H9 (cell line): ENCODE measurements around the gene OGFOD2. TPM values are rescaled to one million over a fixed set of nuclear protein-coding genes. Genes with fewer than 3 reads are reported as not detected.

ENCODE experiments used
- DNase-seq: peaks from one replicate; pipeline ENCODE4 v3.0.0-alpha.2; 2017
- H2AFZ ChIP-seq: one replicate; pipeline ENCODE4 v1.6.1; 2013; ENCODE audit warnings: mild to moderate bottlenecking, low read length, control low read depth, moderate library complexity
- H2AK5ac ChIP-seq: 2 replicates; pipeline ENCODE4 v1.6.1; 2013; ENCODE audit warnings: low read length, control low read depth, mixed read lengths; ENCODE audit not compliant: insufficient read length
- H2BK120ac ChIP-seq: one replicate; pipeline ENCODE4 v1.6.1; 2013; ENCODE audit warnings: low read depth, mild to moderate bottlenecking, low read length, control low read depth, inconsistent platforms; ENCODE audit not compliant: poor library complexity, severe bottlenecking
- H2BK12ac ChIP-seq: 2 replicates; pipeline ENCODE4 v1.6.1; 2013; ENCODE audit warnings: low read length, control low read depth, mixed read lengths, low read depth; ENCODE audit not compliant: insufficient read length
- H2BK15ac ChIP-seq: 2 replicates; pipeline ENCODE4 v1.6.1; 2013; ENCODE audit warnings: low read depth, low read length, control low read depth
- H2BK20ac ChIP-seq: one replicate; pipeline ENCODE4 v1.6.1; 2013; ENCODE audit warnings: low read depth, mild to moderate bottlenecking, low read length, control low read depth, inconsistent platforms; ENCODE audit not compliant: poor library complexity, severe bottlenecking
- H2BK5ac ChIP-seq: 2 replicates; pipeline ENCODE4 v1.6.1; 2013; ENCODE audit warnings: low read length, control low read depth, mixed read lengths; ENCODE audit not compliant: insufficient read length
- H3K14ac ChIP-seq: 2 replicates; pipeline ENCODE4 v1.6.1; 2013; ENCODE audit warnings: low read length, control low read depth; ENCODE audit not compliant: insufficient read depth
- H3K18ac ChIP-seq: 2 replicates; pipeline ENCODE4 v1.6.1; 2013; ENCODE audit warnings: low read depth, mild to moderate bottlenecking, mixed read lengths, low read length, control low read depth; ENCODE audit not compliant: insufficient read length
- H3K23ac ChIP-seq: 2 replicates; pipeline ENCODE4 v1.6.1; 2013; ENCODE audit warnings: low read length, control low read depth, mixed read lengths, low read depth; ENCODE audit not compliant: insufficient read length
- H3K23me2 ChIP-seq: 2 replicates; pipeline ENCODE4 v1.6.1; 2013; ENCODE audit warnings: low read depth, mild to moderate bottlenecking, mixed read lengths, low read length, control low read depth; ENCODE audit not compliant: insufficient read length, poor library complexity, severe bottlenecking
- H3K27ac ChIP-seq: 2 replicates; pipeline ENCODE4 v1.5.1; 2013; ENCODE audit warnings: low read length, control low read depth, mixed read lengths, low read depth; ENCODE audit not compliant: insufficient read length
- H3K27me3 ChIP-seq: 2 replicates; pipeline ENCODE4 v1.6.1; 2013; ENCODE audit warnings: low read length, control low read depth, inconsistent platforms; ENCODE audit not compliant: insufficient read depth
- H3K4ac ChIP-seq: 2 replicates; pipeline ENCODE4 v1.6.1; 2013; ENCODE audit warnings: low read depth, mild to moderate bottlenecking, control low read depth, inconsistent platforms, low read length, moderate library complexity
- H3K4me1 ChIP-seq: 2 replicates; pipeline ENCODE4 v1.6.1; 2013; ENCODE audit warnings: low read length, control low read depth, inconsistent platforms; ENCODE audit not compliant: insufficient read depth
- H3K4me2 ChIP-seq: 2 replicates; pipeline ENCODE4 v1.6.1; 2013; ENCODE audit warnings: low read length, control low read depth, mixed read lengths; ENCODE audit not compliant: insufficient read length, insufficient read depth
- H3K56ac ChIP-seq: 2 replicates; pipeline ENCODE4 v1.6.1; 2013; ENCODE audit warnings: low read depth, mild to moderate bottlenecking, mixed read lengths, low read length, control low read depth; ENCODE audit not compliant: insufficient read length
- H3K79me1 ChIP-seq: 2 replicates; pipeline ENCODE4 v1.6.1; 2013; ENCODE audit warnings: low read depth, mild to moderate bottlenecking, moderate library complexity, low read length, control low read depth, inconsistent platforms; ENCODE audit not compliant: insufficient read depth, poor library complexity, severe bottlenecking
- H3K79me2 ChIP-seq: 2 replicates; pipeline ENCODE4 v1.6.1; 2013; ENCODE audit warnings: low read length, control low read depth, inconsistent platforms; ENCODE audit not compliant: insufficient read depth
- H3K9ac ChIP-seq: 2 replicates; pipeline ENCODE4 v1.6.1; 2013; ENCODE audit warnings: low read length, control low read depth, mixed read lengths; ENCODE audit not compliant: insufficient read length; ENCODE audit errors: extremely low read depth
- H3K9me3 ChIP-seq: one replicate; pipeline ENCODE4 v1.6.1; 2013; ENCODE audit warnings: low read depth, low read length, inconsistent platforms; ENCODE audit not compliant: control insufficient read depth
- H3T11ph ChIP-seq: one replicate; pipeline ENCODE4 v1.6.1; 2013; ENCODE audit warnings: mild to moderate bottlenecking, low read length, control low read depth, inconsistent platforms
- H4K20me1 ChIP-seq: one replicate; pipeline ENCODE4 v1.6.1; 2013; ENCODE audit not compliant: control insufficient read depth, insufficient read length, insufficient read depth
- H4K5ac ChIP-seq: 2 replicates; pipeline ENCODE4 v1.6.1; 2013; ENCODE audit warnings: low read depth, mild to moderate bottlenecking, mixed read lengths, low read length, control low read depth; ENCODE audit not compliant: insufficient read length
- H4K8ac ChIP-seq: replicated peaks from 2 replicates; pipeline ENCODE4 v1.6.1; 2013; ENCODE audit warnings: low read length, control low read depth, mixed read lengths, low read depth; ENCODE audit not compliant: insufficient read length
- H4K91ac ChIP-seq: 2 replicates; pipeline ENCODE4 v1.6.1; 2013; ENCODE audit warnings: low read depth, mild to moderate bottlenecking, moderate library complexity, mixed read lengths, low read length, control low read depth; ENCODE audit not compliant: insufficient read length
- H3K27ac Mint-ChIP-seq, 3 experiments: 2 replicates in 2 of 3; 3 replicates in 1 of 3; pipeline ENCODE4 v1.8.0; 2020 to 2021; ENCODE audit warnings: mixed read lengths in 3 of 3, mild to moderate bottlenecking in 1 of 3, moderate library complexity in 1 of 3
- H3K27me3 Mint-ChIP-seq: 2 replicates; pipeline ENCODE4 v1.8.0; 2021; ENCODE audit warnings: low read depth, mild to moderate bottlenecking, moderate library complexity, mixed read lengths
- H3K36me3 Mint-ChIP-seq, 3 experiments: 2 replicates in 2 of 3; 3 replicates in 1 of 3; pipeline ENCODE4 v1.8.0; 2020 to 2021; ENCODE audit warnings: low read depth in 3 of 3, mixed read lengths in 3 of 3; ENCODE audit not compliant: insufficient read depth in 1 of 3
- H3K4me1 Mint-ChIP-seq, 2 experiments: 2 replicates each; pipeline ENCODE4 v1.8.0; 2020; ENCODE audit warnings: mixed read lengths in 2 of 2
- H3K4me3 Mint-ChIP-seq, 2 experiments: 2 replicates in 1 of 2; 3 replicates in 1 of 2; pipeline ENCODE4 v1.8.0; 2020 to 2021; ENCODE audit warnings: mild to moderate bottlenecking in 2 of 2, mixed read lengths in 2 of 2, moderate library complexity in 1 of 2
- H3K9me3 Mint-ChIP-seq, 2 experiments: 2 replicates in 1 of 2; 3 replicates in 1 of 2; pipeline ENCODE4 v1.8.0; 2020; ENCODE audit warnings: mild to moderate bottlenecking in 2 of 2, mixed read lengths in 2 of 2, moderate library complexity in 1 of 2
- WGBS: extraction: QIAGEN DNeasy Blood & Tissue Kit; methylation state at CpG from one replicate; pipeline ENCODE4 v1.1.7; 2013; ENCODE audit warnings: missing lambda C conversion rate, low lambda C conversion rate, mixed read lengths; ENCODE audit not compliant: insufficient read length; ENCODE audit errors: extremely low coverage; 5-methylcytosine and 5-hydroxymethylcytosine counted together
- total RNA-seq: library from RNA; stranded (reverse); gene quantifications from 2 replicates; pipeline ENCODE4 v1.2.1, GENCODE V29; 2021
- TF ChIP-seq, protein P1 (sequence below): fragments of 200-600 bp; sonication (generic); conservative IDR thresholded peaks from 3 replicates; pipeline ENCODE4 v1.8.0; 2021; ENCODE audit warnings: antibody characterized with exemption, mild to moderate bottlenecking

The OGFOD2 gene
- total RNA-seq, 1 experiment from 2014 or later = 14.7 TPM

DNA sequence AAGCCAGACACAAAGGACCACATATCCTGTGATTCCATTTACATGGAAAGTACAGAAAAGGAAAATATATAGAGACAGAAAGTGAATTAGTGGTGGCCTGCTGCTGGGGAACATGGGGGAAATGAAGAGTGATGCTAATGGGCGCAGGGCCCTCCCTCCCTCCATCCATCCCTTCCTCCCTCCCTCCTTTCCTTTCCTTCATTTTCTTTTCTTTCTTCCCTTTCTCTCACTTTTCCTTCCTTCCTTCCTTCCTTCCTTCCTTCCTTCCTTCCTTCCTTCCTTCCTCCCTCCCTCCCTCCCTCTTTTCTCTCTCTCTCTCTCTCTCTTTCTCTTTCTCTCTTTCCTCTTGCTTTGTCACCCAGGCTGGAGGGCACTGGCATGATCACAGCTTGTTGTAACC lies 42.7 kb downstream of the OGFOD2 start:
- Histone ChIP-seq H2AK5ac (no peak overlapping the region), H3K27me3 (no peaks in the 10 kb centered on the region), H3K4me1 (no peaks in the 10 kb centered on the region), H3K56ac (no peak overlapping the region), H3K9me3 (no peaks in the 10 kb centered on the region), H3K4me2 (no peak overlapping the region), H3K9ac (no peak overlapping the region), H2BK120ac (no peak overlapping the region), H3T11ph (no peak overlapping the region), H2BK5ac (no peak overlapping the region), H4K8ac (no peak overlapping the region), H2AFZ (no peak overlapping the region), H2BK20ac (no peak overlapping the region), H3K23ac (no peak overlapping the region), H3K18ac (no peak overlapping the region), H2BK12ac (no peak overlapping the region), H3K14ac (no peak overlapping the region), H4K5ac (no peak overlapping the region), H3K27ac (no peak overlapping the region), H3K79me1 (no peaks in the 10 kb centered on the region), H3K23me2 (no peaks in the 10 kb centered on the region), H3K79me2 (no peaks in the 10 kb centered on the region), H2BK15ac (no peak overlapping the region), H3K4ac (no peak overlapping the region), H4K20me1 (no peaks in the 10 kb centered on the region), H4K91ac (no peak overlapping the region)
- no CpG with 5 or more reads among the region's 1 CpG for WGBS
- Mint-ChIP-seq H3K4me1 (peaks cover 0 to 9% of the 10 kb centered on the region in 2 experiments; a peak in 1 of 4 replicates), H3K9me3 (no peaks in the 10 kb centered on the region), H3K4me3 (0 out of 5 replicates have a peak overlapping the region, but pooled peaks of 1 of the 2 experiments have one; percentile 60), H3K36me3 (no peaks in the 10 kb centered on the region; a peak in 1 of 7 replicates), H3K27me3 (no peaks in the 10 kb centered on the region; the same call in none of the 2 replicates), H3K27ac (no peak overlapping the region)
- no peak for DNase-seq
- TF ChIP-seq, protein P1, sequence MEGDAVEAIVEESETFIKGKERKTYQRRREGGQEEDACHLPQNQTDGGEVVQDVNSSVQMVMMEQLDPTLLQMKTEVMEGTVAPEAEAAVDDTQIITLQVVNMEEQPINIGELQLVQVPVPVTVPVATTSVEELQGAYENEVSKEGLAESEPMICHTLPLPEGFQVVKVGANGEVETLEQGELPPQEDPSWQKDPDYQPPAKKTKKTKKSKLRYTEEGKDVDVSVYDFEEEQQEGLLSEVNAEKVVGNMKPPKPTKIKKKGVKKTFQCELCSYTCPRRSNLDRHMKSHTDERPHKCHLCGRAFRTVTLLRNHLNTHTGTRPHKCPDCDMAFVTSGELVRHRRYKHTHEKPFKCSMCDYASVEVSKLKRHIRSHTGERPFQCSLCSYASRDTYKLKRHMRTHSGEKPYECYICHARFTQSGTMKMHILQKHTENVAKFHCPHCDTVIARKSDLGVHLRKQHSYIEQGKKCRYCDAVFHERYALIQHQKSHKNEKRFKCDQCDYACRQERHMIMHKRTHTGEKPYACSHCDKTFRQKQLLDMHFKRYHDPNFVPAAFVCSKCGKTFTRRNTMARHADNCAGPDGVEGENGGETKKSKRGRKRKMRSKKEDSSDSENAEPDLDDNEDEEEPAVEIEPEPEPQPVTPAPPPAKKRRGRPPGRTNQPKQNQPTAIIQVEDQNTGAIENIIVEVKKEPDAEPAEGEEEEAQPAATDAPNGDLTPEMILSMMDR = no peak
